Measurements from ENCODE around the gene CLIC4. TPM values are rescaled to one million over a fixed set of nuclear protein-coding genes. Genes with fewer than 3 reads are reported as not detected.

Gene CLIC4
- total and polyA plus RNA-seq, 9 of the 15 experiments (the other 6 are each of a cell fraction or from before 2014, with no cell fraction given) = 16.0 to 67.5 (median 38.4) TPM

- no peak for TF ChIP-seq ZHX1 (conservative IDR thresholded peaks at IDR 0.05; ENCODE audit: low read length)
- TF ChIP-seq XRCC3 (IDR thresholded peaks at IDR 0.05) = no peak
- TF ChIP-seq THRAP3 (IDR thresholded peaks at IDR 0.05; ENCODE audit: borderline replicate concordance) = no peak
- no peak; a peak in 1 of 3 replicates for TF ChIP-seq CBX3 (IDR thresholded peaks at IDR 0.05; ENCODE audit: borderline replicate concordance in 1 of 2, low read length in 2 of 2)
- TF ChIP-seq ZNF239 (CRISPR knock-in tag; IDR thresholded peaks at IDR 0.05) = peak; percentile 53
- TF ChIP-seq RBM25 (IDR thresholded peaks at IDR 0.05; ENCODE audit: low read depth, low read length, severe bottlenecking) = no peak
- no peak for TF ChIP-seq MLX (CRISPR knock-in tag; conservative IDR thresholded peaks at IDR 0.05)
- TF ChIP-seq ZFP36 (IDR thresholded peaks at IDR 0.05; ENCODE audit: low read depth, low read length, partially characterized antibody) = no peak
- no peak for TF ChIP-seq CBX8 (IDR thresholded peaks at IDR 0.05; ENCODE audit: borderline replicate concordance, extremely low read depth, low read depth, low read length, poor library complexity, severe bottlenecking)
- peak; percentile 99 for TF ChIP-seq C11orf30 (IDR thresholded peaks at IDR 0.05; ENCODE audit: low read depth)
- no peak for TF ChIP-seq CHD4 (IDR thresholded peaks at IDR 0.05; ENCODE audit: insufficient read depth, insufficient replicate concordance, low read depth, low read length, poor library complexity, severe bottlenecking)
- TF ChIP-seq MAX (CRISPR knock-in tag; IDR thresholded peaks at IDR 0.05) = no peak
- peak; percentile 98 for TF ChIP-seq MAFF (IDR thresholded peaks at IDR 0.05; ENCODE audit: low read length)
- TF ChIP-seq PTBP1 (IDR thresholded peaks at IDR 0.05; ENCODE audit: low read depth, low read length) = no peak
- no peak for TF ChIP-seq XRCC4 (IDR thresholded peaks at IDR 0.05; ENCODE audit: extremely low read depth, insufficient read depth, insufficient read length)
- peak; percentile 94 for TF ChIP-seq SMARCE1 (IDR thresholded peaks at IDR 0.05)
- peak; percentile 24 for TF ChIP-seq PRDM10 (IDR thresholded peaks at IDR 0.05; ENCODE audit: partially characterized antibody)
- TF ChIP-seq TFAM (CRISPR knock-in tag; conservative IDR thresholded peaks at IDR 0.05) = no peak
- no peak for TF ChIP-seq ZNF12 (CRISPR knock-in tag; IDR thresholded peaks at IDR 0.05)
These were observed 20.2 kb downstream of the CLIC4 start (continued) for GRCh38 chr1:24765308-24765988.

All from K562 (cell line).